ENCODE measurements around the gene SORCS2. TPM values are rescaled to one million over a fixed set of nuclear protein-coding genes. Genes with fewer than 3 reads are reported as not detected.

The SORCS2 gene
- total and polyA plus RNA-seq, 2 of the 4 experiments (the other 2 are of a cell fraction) = 0.36 to 0.62 TPM

- H2BK5ac ChIP-seq (ENCODE audit: low read depth, low read length, poor library complexity, severe bottlenecking) = no peak overlapping the region
- no peak overlapping the region for H2AK5ac ChIP-seq (ENCODE audit: low read depth, low read length)
- ChIA-PET CTCF (no interaction called here), POLR2A (ENCODE audit: unreplicated experiment) (no interaction called here)
- no peak overlapping the region for H3K14ac ChIP-seq (replicated peaks; ENCODE audit: low read depth, low read length)
- no peak overlapping the region for H2AK9ac ChIP-seq (replicated peaks; ENCODE audit: low read depth, low read length, poor library complexity)
- no peak overlapping the region for H2BK15ac ChIP-seq (ENCODE audit: low read depth, low read length)
- H3K4ac ChIP-seq (ENCODE audit: low read depth, low read length) = no peak overlapping the region
- H3K9me3 ChIP-seq (ENCODE audit: control insufficient read depth, insufficient read depth, low read length) = 0 out of 2 replicates have a peak, but pooled peaks cover 2% of the 10 kb centered on the region
- no peaks in the 10 kb centered on the region for H4K20me1 ChIP-seq (ENCODE audit: insufficient read depth, low read length)
- H4K91ac ChIP-seq (ENCODE audit: insufficient read depth, low read depth, low read length) = no peak overlapping the region
- H3K36me3 ChIP-seq (ENCODE audit: control insufficient read depth, insufficient read depth, low read length) = no peaks in the 10 kb centered on the region
- no peaks in the 10 kb centered on the region; the same call in 1 of the 2 replicates for H3K4me1 ChIP-seq (ENCODE audit: control insufficient read depth, insufficient read depth, low read length)
- no peak overlapping the region for H3K56ac ChIP-seq (ENCODE audit: extremely low read depth, insufficient read depth, low read length)
- dilution Hi-C loops (cut with HindIII; ENCODE audit: low sequenced_read_pairs, unreplicated experiment) = no loop called here
- H2AFZ ChIP-seq (replicated peaks; ENCODE audit: low read length, poor library complexity) = no peak overlapping the region
- no peak overlapping the region for H3K18ac ChIP-seq (ENCODE audit: low read depth, low read length)
- BruUV-seq (replicated peaks) = no TSS peak
- no peak overlapping the region for H3K23ac ChIP-seq (ENCODE audit: low read depth, low read length)
- no peak overlapping the region for H3K9ac ChIP-seq (ENCODE audit: low read depth, low read length)
- no peak overlapping the region for H2BK120ac ChIP-seq (ENCODE audit: low read depth, low read length)
- H3K27ac ChIP-seq (ENCODE audit: insufficient read depth, low read length) = no peak overlapping the region
- ATAC-seq (ENCODE audit: low read depth) (no peak), DNase-seq (no peak)
- in situ Hi-C loops (cut with MboI; ENCODE audit: low sequenced_read_pairs) = no loop called here
- peaks cover 63% of the 10 kb centered on the region for H3K27me3 ChIP-seq (ENCODE audit: control insufficient read depth, insufficient read depth, low read length)
- WGBS, 2 experiments (ENCODE audit: extremely low coverage in 2 of 2, insufficient read length in 1 of 2) = 90% methylated on average over 2 of the region's 7 CpGs; no CpG with 5 or more reads in 1 of the 2 experiments
- H3K79me1 ChIP-seq (ENCODE audit: low read depth in 1 of 2, low read length in 2 of 2) = no peaks in the 10 kb centered on the region
- no peaks in the 10 kb centered on the region for H3K9me1 ChIP-seq (ENCODE audit: insufficient read depth, low read length)
- no peak overlapping the region for H4K8ac ChIP-seq (ENCODE audit: low read depth in 2 of 2, low read length in 2 of 2)
- H3K4me2 ChIP-seq (ENCODE audit: low read depth, low read length) = no peak overlapping the region
- H4K5ac ChIP-seq (ENCODE audit: low read depth, low read length) = no peak overlapping the region
- TF ChIP-seq CEBPB (IDR thresholded peaks at IDR 0.05; ENCODE audit: low read depth, low read length) = peak; percentile 48; the same call in 1 of the 2 replicates
- TF ChIP-seq, protein P1, sequence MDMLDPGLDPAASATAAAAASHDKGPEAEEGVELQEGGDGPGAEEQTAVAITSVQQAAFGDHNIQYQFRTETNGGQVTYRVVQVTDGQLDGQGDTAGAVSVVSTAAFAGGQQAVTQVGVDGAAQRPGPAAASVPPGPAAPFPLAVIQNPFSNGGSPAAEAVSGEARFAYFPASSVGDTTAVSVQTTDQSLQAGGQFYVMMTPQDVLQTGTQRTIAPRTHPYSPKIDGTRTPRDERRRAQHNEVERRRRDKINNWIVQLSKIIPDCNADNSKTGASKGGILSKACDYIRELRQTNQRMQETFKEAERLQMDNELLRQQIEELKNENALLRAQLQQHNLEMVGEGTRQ (IDR thresholded peaks at IDR 0.05; ENCODE audit: low read depth, low read length) = no peak
- no peak overlapping the region for H3K4me3 ChIP-seq (ENCODE audit: insufficient read depth, low read depth, low read length)
- intact Hi-C loops (cut with micrococcal nuclease) = no loop called here
- no peak overlapping the region for H2BK20ac ChIP-seq (ENCODE audit: low read depth, low read length)
Measured at GRCh38 chr4:7259039-7259438, 66.7 kb downstream of the SORCS2 start.
